ENCODE data around the gene DNASE2.

Gene DNASE2

DNA sequence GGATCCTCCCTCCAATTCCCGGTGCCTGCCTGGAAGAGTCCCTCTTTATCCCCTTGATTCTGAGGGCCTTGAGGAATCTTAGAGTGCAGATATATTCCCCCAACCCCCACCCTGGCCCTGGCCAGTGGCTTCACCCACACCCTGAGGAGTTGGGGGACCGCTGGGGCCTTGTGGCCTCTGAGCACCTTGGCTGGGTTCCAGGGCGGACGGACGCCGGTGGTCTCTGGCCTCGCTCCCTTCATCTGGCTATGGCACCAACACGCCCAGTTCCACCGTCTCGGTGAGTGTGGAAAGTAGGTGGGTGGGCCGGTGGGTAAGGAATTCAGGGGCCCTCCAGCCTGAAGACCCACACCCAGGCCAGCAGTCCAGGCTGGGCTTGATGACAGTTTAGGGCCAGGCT is 37.9 kb downstream of the DNASE2 start:
- H3K4me3 ChIP-seq (replicated peaks; ENCODE audit: low read depth, low read length): no peak overlapping the region
- DNase-seq (ENCODE audit: extremely low read depth, low read depth): no peak
- TF ChIP-seq, protein P1, sequence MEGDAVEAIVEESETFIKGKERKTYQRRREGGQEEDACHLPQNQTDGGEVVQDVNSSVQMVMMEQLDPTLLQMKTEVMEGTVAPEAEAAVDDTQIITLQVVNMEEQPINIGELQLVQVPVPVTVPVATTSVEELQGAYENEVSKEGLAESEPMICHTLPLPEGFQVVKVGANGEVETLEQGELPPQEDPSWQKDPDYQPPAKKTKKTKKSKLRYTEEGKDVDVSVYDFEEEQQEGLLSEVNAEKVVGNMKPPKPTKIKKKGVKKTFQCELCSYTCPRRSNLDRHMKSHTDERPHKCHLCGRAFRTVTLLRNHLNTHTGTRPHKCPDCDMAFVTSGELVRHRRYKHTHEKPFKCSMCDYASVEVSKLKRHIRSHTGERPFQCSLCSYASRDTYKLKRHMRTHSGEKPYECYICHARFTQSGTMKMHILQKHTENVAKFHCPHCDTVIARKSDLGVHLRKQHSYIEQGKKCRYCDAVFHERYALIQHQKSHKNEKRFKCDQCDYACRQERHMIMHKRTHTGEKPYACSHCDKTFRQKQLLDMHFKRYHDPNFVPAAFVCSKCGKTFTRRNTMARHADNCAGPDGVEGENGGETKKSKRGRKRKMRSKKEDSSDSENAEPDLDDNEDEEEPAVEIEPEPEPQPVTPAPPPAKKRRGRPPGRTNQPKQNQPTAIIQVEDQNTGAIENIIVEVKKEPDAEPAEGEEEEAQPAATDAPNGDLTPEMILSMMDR (IDR thresholded peaks at IDR 0.05; ENCODE audit: low read depth, low read length, missing control alignments): no peak

DNA sequence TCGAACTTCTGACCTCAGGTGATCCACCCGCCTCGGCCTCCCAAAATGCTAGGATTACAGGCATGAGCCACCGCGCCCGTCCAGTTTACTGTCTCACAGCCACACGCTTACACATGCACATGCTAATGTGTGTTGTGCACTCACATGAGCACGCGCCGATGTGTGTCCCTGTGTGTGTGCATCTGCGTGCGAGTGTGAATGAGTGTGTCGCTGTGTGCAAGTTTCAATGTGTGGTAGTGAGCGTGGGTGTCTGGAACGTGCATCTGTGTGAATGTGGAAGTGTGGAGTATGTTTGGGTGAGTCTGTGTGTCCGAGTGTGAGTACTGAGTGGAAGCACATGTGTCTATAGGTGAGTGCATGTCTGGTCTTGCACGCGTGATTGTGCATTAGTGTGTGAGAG is 38.7 kb downstream of the DNASE2 start:
- no peak for DNase-seq (ENCODE audit: extremely low read depth, low read depth)
- no peak overlapping the region for H3K4me3 ChIP-seq (replicated peaks; ENCODE audit: low read depth, low read length)
- TF ChIP-seq, protein P1 (IDR thresholded peaks at IDR 0.05; ENCODE audit: low read depth, low read length, missing control alignments): no peak

DNA sequence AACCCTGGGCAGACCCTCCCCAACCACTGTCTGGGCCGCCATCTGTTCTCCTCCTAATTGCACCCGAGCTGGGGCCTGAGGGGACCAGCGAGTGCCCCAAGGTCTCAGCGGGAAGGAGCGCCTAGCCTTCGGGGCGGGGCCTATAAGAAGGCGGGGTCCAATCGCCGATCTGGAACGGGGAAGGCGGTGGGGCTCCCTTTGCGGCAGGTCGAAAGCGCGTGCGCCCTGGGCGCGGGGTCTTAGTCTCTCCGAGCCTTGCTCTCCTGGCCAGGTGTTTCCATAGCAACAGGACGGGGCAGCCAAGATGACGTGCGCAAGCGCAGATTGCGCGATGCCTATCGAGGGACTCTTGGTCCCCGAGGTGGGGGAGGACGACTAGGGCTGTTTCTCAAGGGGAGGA is 40.2 kb downstream of the DNASE2 start:
- TF ChIP-seq, protein P1 (IDR thresholded peaks at IDR 0.05; ENCODE audit: low read depth, low read length, missing control alignments): no peak
- DNase-seq (ENCODE audit: extremely low read depth, low read depth): no peak
- peak overlapping the region; percentile 2; the same call in 1 of the 2 replicates for H3K4me3 ChIP-seq (replicated peaks; ENCODE audit: low read depth, low read length)

DNA sequence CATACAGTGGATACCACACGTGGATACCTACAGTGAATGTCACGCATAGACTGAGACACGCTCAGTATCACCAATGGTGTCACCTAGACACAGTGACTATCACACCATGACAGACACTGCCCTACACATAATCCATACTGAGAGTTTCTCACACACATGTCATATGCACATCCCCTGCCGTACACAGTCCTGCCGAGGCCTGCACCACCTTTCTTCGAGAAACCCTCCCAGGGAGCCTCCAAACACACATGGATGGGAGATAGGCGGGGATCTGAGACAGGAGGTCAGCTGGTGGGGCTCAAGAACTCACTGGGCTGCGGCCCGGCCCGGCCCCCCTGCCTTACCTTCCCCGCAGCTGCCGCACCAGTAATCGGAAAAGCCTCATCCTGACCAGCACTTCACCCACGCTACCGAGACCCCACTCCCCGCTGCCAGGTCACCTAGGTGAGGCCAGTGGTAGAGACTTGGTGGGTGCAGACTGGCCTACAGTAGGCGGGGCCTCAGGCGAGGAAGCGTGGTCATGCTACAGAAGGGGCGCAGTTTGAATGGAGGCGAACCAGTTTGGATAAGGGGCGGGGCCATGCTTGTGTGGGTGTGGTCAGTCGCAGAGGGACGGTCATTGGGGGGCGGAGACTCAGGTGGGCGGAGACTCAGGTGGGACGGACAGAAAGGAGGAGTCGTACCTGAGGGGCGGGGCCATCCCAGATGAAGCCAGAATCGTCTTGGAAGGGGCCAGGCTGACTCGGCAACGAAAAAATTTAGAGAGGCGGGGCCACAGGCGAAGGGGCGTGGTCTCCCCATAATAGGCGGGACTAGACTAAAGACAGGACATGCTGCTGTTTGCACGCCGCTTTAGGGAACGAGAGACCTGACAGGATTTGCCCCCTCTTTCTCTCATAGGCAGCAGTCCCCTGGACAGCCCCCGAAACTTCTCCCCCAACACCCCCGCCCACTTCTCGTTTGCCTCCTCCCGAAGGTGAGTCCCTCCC is 40.9 kb downstream of the DNASE2 start:
- DNase-seq (ENCODE audit: extremely low read depth, low read depth): peak; percentile 40
- TF ChIP-seq, protein P1 (IDR thresholded peaks at IDR 0.05; ENCODE audit: low read depth, low read length, missing control alignments): no peak
- peak overlapping the region; percentile 2; the same call in 1 of the 2 replicates for H3K4me3 ChIP-seq (replicated peaks; ENCODE audit: low read depth, low read length)

DNA sequence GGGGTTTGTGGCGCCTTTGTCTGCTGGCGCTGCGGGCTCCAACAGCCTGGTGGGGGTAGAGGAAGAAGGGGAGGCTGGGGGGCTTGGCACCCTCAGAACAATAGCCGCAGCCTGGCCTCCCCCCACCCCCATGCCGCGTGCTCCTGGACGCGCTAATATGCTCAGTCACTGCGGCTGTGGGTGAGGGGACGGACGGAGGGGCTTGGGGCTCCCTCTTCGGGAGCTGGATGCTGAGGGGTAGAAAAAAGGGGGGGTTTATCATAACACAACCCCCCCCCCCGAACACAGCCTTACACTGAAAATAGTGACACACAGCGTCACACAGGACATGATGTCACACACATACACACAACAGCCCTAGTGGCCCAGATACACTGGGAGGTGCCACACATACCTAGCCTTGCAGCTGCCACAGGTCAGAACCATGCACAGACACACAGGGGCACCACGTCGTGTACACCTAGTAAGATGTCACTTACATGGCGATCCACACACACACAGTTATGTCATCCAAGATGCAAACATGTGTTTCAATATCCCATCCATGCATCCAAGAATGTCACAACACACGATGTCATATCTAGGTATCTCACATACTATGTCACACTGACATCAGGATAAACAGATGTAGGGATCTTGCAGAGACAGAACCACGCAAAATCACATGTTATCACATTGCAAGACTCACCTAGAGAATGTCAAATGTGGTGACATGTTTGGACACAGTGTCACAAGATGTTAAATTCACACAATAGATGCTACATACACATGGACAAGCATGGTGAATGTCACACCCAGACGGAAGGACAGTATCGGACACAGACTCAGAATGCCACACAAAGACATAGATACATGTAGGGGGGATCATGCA is 42.1 kb downstream of the DNASE2 start:
- peak overlapping the region; percentile 35 for H3K4me3 ChIP-seq (replicated peaks; ENCODE audit: low read depth, low read length)
- TF ChIP-seq, protein P1 (IDR thresholded peaks at IDR 0.05; ENCODE audit: low read depth, low read length, missing control alignments): no peak
- no peak for DNase-seq (ENCODE audit: extremely low read depth, low read depth)

DNA sequence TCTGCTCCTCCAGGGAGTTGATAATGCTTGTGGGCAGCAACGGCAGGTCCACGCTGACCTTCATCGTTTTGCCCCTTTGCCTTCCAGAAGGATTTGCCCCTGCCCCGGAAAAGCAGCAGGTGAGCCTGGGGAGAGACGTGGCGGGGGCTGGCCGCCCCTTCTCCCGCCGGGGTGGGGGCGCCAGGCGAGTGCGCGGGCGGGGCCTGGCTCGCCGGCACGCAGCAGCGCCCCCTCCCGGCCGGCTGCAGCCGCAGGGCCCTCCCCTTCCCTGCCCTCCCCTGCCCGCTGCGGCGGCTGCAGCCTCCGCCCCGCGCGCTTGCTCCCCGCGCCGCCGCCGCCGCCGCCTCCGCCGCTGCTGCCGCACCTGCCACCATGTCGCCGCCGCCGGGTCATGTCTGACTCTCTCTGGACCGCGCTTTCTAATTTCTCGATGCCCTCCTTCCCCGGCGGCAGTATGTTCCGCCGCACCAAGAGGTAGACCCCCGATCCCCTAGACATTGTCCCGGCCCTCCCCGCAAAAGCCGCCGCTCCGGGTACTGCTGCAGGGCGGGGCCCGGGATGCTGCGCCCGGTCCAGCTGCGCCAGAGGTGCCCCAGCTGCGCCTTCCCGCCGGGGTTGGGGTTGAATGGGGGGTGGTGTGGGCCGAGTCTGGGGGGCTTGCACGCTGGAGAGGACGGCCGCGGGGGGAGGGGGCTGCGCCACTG is 42.9 kb downstream of the DNASE2 start, which contains the start of gene MAST1:
Gene MAST1 (plus strand): TSS at position 334 of the 704 bp plus-strand sequence. CDS start 58 bp downstream, at position 392.
- TF ChIP-seq, protein P1 (IDR thresholded peaks at IDR 0.05; ENCODE audit: low read depth, low read length, missing control alignments): no peak
- peak within 1 kb of the TSS; percentile 35 for H3K4me3 ChIP-seq (replicated peaks; ENCODE audit: low read depth, low read length)
- no peak for DNase-seq (ENCODE audit: extremely low read depth, low read depth)
